Stimulated activated CD8-positive, alpha-beta memory T cell treated with anti-CD3 and anti-CD28 coated beads, Interleukin-4, amount 100 ng/mL, for 48 hours (primary cell): ENCODE data around the gene SLC36A2.
"Not testable (repeated sequence)": the region's sequence is repeated elsewhere in the genome, so short reads cannot be mapped to it uniquely, and the experiment has no call there.

Experiments used
- DNase-seq: peaks from one replicate; pipeline ENCODE4 v3.0.0-alpha.2; 2020

Gene SLC36A2

GRCh38 chr5:151347369-151347768 is at the start of gene SLC36A2:
Gene SLC36A2, minus strand, starts transcription at chr5:151347559. Its CDS starts 99 bp downstream, at chr5:151347460.
- DNase-seq, result no peak

GRCh38 chr5:151388960-151389359 is 41.6 kb upstream of the SLC36A2 start:
- DNase-seq, result no peak

GRCh38 chr5:151384106-151384505 is 36.7 kb upstream of the SLC36A2 start:
- no peak for DNase-seq

DNA sequence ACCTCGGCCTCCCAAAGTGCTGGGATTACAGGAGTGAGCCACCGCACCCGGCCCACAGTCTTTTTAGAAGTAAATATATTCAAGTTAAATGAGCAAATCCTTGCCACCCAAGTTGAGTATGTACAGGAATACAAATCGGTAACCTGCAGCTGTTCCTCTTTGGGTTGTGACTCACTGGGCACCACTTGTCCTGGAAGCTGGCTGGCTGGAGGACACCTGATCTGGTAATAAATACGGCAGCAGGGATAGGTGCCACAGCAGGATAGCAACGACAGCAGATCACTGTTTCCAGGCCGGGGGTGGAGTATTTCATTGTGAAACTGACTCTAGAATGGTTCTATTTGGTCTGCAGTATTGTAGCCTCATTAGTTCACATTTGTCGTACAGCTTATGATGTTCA is 35.7 kb upstream of the SLC36A2 start:
- DNase-seq, result no peak

DNA sequence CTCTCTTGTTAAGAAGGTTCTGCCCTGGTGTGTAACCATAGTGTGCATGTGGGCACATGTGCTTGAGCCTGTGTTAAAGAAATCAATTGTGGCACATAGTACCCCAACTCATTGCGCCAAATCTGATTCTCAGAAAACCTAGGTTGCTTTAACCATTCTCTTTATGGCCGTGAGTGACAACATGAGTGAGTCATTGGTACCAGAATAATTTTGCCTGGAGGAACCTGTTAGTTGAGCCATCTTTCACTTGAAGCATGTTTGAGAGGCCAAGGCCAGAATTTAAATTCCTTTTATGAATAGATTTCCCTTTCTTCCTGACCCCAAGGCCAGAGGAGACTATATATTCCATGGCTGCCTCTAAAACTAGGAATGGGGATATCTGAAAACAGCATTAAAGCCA is 35.2 kb upstream of the SLC36A2 start:
- DNase-seq, result no peak

GRCh38 chr5:151381899-151382298 is 34.5 kb upstream of the SLC36A2 start:
- DNase-seq, result no peak

DNA sequence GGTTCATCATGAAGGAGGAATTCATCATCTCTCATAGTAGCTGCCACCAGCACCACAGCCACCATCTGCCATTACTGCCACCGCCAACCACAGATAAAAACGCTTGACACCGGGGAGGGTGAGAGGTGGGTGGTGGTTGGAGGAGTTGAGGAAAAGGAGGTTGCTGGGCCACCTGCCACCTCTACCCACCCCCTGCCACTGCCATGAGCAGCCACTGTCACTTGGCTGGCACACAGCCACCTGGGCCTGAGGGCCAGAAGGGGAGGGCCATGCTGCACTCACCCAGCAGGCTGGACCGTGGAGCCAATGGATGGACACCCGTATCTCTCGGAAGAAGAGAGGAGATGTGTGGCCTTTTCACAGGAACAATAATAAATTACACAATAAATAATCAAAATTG is 31.3 kb upstream of the SLC36A2 start:
- no peak for DNase-seq

- no peak for DNase-seq
Observed at GRCh38 chr5:151374539-151374938, 27.2 kb upstream of the SLC36A2 start.

DNA sequence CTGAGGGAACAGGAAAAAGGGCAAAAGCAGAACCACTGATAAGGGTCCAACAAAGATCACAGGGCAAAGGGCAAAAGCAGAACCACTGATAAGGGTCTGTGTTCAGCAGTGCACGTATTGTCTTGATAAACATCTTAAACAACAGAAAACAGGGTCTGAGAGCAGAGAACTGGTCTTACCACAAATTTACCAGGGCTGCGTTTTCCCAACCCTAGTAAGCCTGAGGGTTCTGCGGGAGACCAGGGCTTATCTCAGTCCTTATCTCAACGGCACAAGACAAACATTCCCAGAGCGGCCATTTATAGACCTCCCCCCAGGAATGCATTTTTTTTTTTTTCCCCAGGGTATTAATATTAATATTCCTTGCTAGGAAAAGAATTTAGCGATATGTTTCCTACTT is 19.7 kb upstream of the SLC36A2 start:
- DNase-seq, result not testable (repeated sequence)

- no peak for DNase-seq
Observed at GRCh38 chr5:151363673-151364072, 16.3 kb upstream of the SLC36A2 start.

DNA sequence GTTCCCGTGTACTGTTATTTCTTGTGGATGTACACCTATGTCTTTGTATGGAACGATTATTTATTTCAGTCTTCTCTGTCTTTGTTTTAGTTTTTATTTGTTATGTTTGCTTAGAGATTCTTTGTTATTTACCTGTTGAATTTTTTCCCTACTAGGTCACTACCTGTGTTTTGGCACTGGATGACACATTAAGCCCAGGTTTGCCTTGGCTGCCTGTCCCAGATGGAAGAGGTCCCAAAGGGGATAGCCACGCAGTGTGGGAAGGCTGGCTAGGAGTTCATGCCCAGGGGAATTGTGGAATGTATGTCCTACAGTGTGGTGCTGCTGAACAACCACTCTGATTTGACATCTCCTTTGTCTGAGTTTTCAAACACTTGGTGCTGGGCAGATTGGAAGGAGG is 15.6 kb upstream of the SLC36A2 start:
- DNase-seq, result no peak

DNA sequence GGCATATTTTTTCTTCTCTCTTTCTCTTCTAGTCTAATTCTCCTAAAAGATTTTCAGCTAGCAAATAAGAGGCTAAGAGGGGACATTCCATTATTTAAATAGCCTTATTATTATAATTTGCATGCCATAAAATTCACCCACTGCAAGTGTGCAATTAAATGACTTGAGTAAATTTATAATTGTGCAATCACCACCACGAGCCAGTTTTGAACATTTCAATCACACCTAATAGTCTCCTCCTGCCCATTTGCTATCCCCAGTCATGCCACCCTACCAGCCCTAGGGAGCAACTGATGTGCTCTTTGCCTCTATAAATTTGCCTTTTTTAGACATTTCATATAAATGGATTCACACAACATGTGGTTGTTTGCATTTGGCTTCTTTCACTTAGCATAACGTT is 12.0 kb upstream of the SLC36A2 start:
- no peak for DNase-seq

DNA sequence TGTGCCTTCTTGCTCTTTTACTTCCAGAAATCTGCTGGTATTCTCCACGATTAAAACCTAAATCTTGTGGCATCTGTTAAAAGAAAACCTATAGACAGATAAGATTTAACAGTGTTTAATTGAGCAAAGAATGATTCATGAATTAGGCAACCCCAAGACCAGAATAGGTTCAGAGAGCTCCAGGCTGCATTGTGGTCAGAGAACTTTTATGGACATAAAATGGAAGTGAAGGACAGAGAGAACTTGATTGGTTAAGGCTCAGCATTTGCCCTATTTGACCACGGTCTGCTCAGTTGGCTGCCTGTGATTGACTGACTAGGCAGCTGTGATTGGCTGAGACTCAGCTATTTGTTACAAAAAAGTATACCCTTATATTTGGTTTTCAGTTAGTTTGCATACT is 10.4 kb upstream of the SLC36A2 start:
- no peak for DNase-seq

DNA sequence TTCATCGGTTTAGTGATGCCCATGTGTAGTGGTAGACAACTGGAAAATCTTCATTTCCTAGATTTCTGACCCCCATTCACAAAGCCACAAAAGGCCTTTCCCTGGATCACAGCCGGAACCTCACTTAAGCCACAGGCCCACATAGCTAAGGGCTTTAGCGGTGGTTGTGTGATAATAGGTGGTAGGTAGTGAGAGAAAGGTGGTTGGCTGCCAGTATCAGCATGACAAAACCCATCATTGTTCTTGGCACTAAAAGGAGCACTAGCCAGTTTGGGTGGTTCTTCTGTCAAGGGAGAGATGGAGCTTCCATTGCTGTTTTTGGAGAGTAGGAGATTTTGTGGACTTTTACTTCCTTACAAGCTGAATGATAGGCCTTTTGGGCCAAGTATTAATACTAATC is 9.7 kb upstream of the SLC36A2 start:
- DNase-seq, result no peak

- no peak for DNase-seq
Observed at GRCh38 chr5:151351671-151352070, 4.3 kb upstream of the SLC36A2 start.

- no peak for DNase-seq
Observed at GRCh38 chr5:151348789-151349188, 1.4 kb upstream of the SLC36A2 start.

DNA sequence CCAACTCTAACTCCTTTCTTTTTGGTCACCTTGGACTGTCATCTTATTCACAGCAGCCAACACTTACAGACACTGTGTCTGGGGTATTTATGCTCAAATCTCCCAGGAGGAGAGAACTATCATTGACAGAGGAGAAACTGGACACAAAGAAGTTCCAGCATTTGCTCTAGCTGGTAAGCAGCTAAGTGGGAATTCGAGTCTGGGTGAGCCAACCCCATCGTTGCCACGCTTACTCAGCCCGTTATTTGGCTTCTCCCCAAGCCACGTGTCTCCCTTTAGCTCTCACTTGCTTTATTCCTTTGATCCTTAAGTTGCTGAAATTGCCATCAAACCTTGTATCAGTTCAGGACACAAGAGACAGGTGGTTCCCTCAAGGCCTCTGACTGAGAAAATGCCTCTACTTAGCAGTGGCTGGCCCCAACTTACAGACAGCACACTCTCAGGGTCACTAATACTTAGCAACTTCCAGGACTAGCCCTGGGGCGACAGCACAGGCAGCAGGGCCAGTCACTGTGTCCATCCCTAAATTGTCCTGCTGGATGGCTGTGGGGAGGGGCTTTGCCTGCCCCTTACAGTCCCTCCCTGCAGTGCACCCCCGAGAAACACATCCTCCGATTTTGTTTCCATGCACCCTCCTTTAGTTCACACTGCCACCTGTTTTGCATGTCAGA is 1.4 kb downstream of the SLC36A2 start:
- DNase-seq, result no peak

- no peak for DNase-seq
Observed at GRCh38 chr5:151345187-151345807, 2.1 kb downstream of the SLC36A2 start.

- no peak for DNase-seq
Observed at GRCh38 chr5:151344088-151344487, 3.3 kb downstream of the SLC36A2 start.

DNA sequence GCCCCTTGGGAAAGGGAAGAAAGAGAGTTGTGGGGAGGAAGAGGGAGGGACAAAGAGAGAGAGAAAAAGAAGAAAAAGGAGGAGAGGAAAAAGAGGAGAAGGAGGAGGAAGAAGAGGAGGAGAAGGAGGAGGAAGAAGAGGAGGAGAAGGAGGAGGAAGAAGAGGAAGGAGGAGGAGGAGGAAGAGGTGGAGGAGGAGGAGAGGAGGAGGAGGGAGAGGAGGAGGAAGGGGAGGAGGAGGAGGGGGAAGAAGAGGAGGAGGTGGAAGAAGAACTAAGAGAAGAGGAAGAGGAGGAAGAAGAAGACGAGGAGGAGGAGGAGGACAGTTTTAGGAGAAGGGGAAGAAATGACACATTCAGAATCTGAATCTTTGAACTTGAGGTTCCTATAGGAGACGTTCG is 7.4 kb downstream of the SLC36A2 start:
- no peak for DNase-seq

- no peak for DNase-seq
Observed at GRCh38 chr5:151338734-151339133, 8.6 kb downstream of the SLC36A2 start.

GRCh38 chr5:151332857-151333256 is 14.5 kb downstream of the SLC36A2 start:
- no peak for DNase-seq

- DNase-seq, result no peak
Observed at GRCh38 chr5:151328734-151329133, 18.6 kb downstream of the SLC36A2 start.

DNA sequence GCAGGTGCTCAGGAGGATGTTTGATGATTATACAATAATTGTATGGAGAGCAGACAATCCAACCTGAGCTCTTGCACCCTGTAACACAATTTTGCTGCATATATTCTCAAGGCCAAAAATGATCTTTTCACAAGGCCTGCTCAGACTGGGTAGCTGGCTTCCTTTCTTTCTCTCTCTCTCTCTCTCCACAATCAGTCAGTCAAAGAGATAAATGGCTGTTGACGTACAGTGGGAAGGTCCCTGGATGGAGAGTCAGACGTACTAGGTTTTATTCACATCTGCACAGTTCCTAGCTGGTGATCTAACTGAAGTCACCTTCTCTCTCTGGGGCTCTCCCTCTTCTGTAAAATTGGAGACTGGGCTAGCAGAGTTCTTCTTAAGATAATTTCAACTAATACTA is 19.8 kb downstream of the SLC36A2 start:
- DNase-seq, result no peak

DNA sequence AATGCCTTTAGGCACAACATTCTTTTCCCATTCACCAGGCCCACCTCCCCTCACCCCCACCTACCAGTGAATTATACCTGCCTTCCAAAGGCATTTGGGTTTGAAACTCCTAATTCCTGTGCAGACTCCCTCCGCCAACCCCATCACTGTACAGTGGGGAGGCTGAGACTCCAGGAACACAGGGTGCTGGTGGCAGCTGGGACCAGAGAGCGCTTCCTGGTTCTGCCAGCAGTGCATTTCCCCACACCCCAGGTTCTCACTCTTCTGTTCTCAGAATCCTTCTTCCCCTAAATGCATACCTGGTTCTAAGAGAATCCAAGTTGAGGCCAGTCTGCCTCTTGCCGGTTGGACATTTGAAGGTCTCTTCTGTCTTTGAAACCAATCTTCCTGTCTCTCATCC is 21.1 kb downstream of the SLC36A2 start:
- DNase-seq, result no peak
